ENCODE results near the gene CENPB. TPM values are rescaled to one million over a fixed set of nuclear protein-coding genes. Genes with fewer than 3 reads are reported as not detected.

Gene CENPB
- total RNA-seq, 1 experiment from 2014 or later: 74.5 TPM

GRCh38 chr20:3757268-3757667, 29.3 kb downstream of the CENPB start:
- DNase-seq: no peak

GRCh38 chr20:3755814-3756480, 30.6 kb downstream of the CENPB start:
- Histone ChIP-seq H3K4me3 (ENCODE audit: insufficient read depth, low read depth, low read length) (no peak overlapping the region), H3K27me3 (ENCODE audit: control insufficient read depth, insufficient read depth, low read length) (peaks cover 18% of the 10 kb centered on the region), H3K36me3 (replicated peaks; ENCODE audit: control insufficient read depth, insufficient read depth, low read length) (peaks cover 1% of the 10 kb centered on the region)
- no peak for DNase-seq

More at GRCh38 chr20:3757268-3757667, 29.3 kb downstream of the CENPB start:
- Histone ChIP-seq H3K4me3 (ENCODE audit: insufficient read depth, low read depth, low read length) (no peak overlapping the region), H3K36me3 (replicated peaks; ENCODE audit: control insufficient read depth, insufficient read depth, low read length) (peaks cover 2% of the 10 kb centered on the region), H3K27me3 (ENCODE audit: control insufficient read depth, insufficient read depth, low read length) (peaks cover 6% of the 10 kb centered on the region)

GRCh38 chr20:3755269-3755668, 31.3 kb downstream of the CENPB start:
- Histone ChIP-seq H3K4me3 (ENCODE audit: insufficient read depth, low read depth, low read length) (no peak overlapping the region), H3K27me3 (ENCODE audit: control insufficient read depth, insufficient read depth, low read length) (peaks cover 25% of the 10 kb centered on the region), H3K36me3 (replicated peaks; ENCODE audit: control insufficient read depth, insufficient read depth, low read length) (peaks cover 1% of the 10 kb centered on the region)
- DNase-seq: no peak

GRCh38 chr20:3754276-3754630, 32.3 kb downstream of the CENPB start:
- Histone ChIP-seq H3K27me3 (ENCODE audit: control insufficient read depth, insufficient read depth, low read length) (peaks cover 34% of the 10 kb centered on the region), H3K4me3 (ENCODE audit: insufficient read depth, low read depth, low read length) (no peak overlapping the region), H3K36me3 (replicated peaks; ENCODE audit: control insufficient read depth, insufficient read depth, low read length) (peaks cover 1% of the 10 kb centered on the region)
- DNase-seq: no peak

- H3K4me3 ChIP-seq (ENCODE audit: insufficient read depth, low read depth, low read length): no peak overlapping the region
- peaks cover 1% of the 10 kb centered on the region for H3K36me3 ChIP-seq (replicated peaks; ENCODE audit: control insufficient read depth, insufficient read depth, low read length)
- DNase-seq: no peak
- H3K27me3 ChIP-seq (ENCODE audit: control insufficient read depth, insufficient read depth, low read length): peaks cover 40% of the 10 kb centered on the region
Measured at GRCh38 chr20:3753501-3754275, 32.9 kb downstream of the CENPB start.

GRCh38 chr20:3753098-3753497, 33.4 kb downstream of the CENPB start:
- DNase-seq: peak; percentile 94
- H3K4me3 ChIP-seq (ENCODE audit: insufficient read depth, low read depth, low read length): no peak overlapping the region
- peaks cover 43% of the 10 kb centered on the region for H3K27me3 ChIP-seq (ENCODE audit: control insufficient read depth, insufficient read depth, low read length)
- peaks cover 1% of the 10 kb centered on the region for H3K36me3 ChIP-seq (replicated peaks; ENCODE audit: control insufficient read depth, insufficient read depth, low read length)

- peak overlapping the region; percentile 51 for H3K4me3 ChIP-seq (ENCODE audit: insufficient read depth, low read depth, low read length)
- no peak for DNase-seq
- peaks cover 49% of the 10 kb centered on the region for H3K27me3 ChIP-seq (ENCODE audit: control insufficient read depth, insufficient read depth, low read length)
- peaks cover 1% of the 10 kb centered on the region for H3K36me3 ChIP-seq (replicated peaks; ENCODE audit: control insufficient read depth, insufficient read depth, low read length)
Measured at GRCh38 chr20:3752386-3752759, 34.2 kb downstream of the CENPB start.

GRCh38 chr20:3751675-3752385, 34.7 kb downstream of the CENPB start:
- Histone ChIP-seq H3K27me3 (ENCODE audit: control insufficient read depth, insufficient read depth, low read length) (peaks cover 53% of the 10 kb centered on the region), H3K36me3 (replicated peaks; ENCODE audit: control insufficient read depth, insufficient read depth, low read length) (peaks cover 1% of the 10 kb centered on the region), H3K4me3 (ENCODE audit: insufficient read depth, low read depth, low read length) (peak overlapping the region; percentile 51)
- DNase-seq: peak; percentile 88

GRCh38 chr20:3751305-3751674, 35.2 kb downstream of the CENPB start:
- peaks cover 1% of the 10 kb centered on the region for H3K36me3 ChIP-seq (replicated peaks; ENCODE audit: control insufficient read depth, insufficient read depth, low read length)
- DNase-seq: peak; percentile 89
- H3K4me3 ChIP-seq (ENCODE audit: insufficient read depth, low read depth, low read length): peak overlapping the region; percentile 51
- peaks cover 57% of the 10 kb centered on the region for H3K27me3 ChIP-seq (ENCODE audit: control insufficient read depth, insufficient read depth, low read length)

- peak; percentile 99 for DNase-seq
- peak overlapping the region; percentile 46 for H3K4me3 ChIP-seq (ENCODE audit: insufficient read depth, low read depth, low read length)
- no peaks in the 10 kb centered on the region for H3K36me3 ChIP-seq (replicated peaks; ENCODE audit: control insufficient read depth, insufficient read depth, low read length)
- peaks cover 66% of the 10 kb centered on the region for H3K27me3 ChIP-seq (ENCODE audit: control insufficient read depth, insufficient read depth, low read length)
Measured at GRCh38 chr20:3749689-3750531, 36.6 kb downstream of the CENPB start.

GRCh38 chr20:3749087-3749688, 37.4 kb downstream of the CENPB start:
- H3K4me3 ChIP-seq (ENCODE audit: insufficient read depth, low read depth, low read length): peak overlapping the region; percentile 46
- no peaks in the 10 kb centered on the region for H3K36me3 ChIP-seq (replicated peaks; ENCODE audit: control insufficient read depth, insufficient read depth, low read length)
- peaks cover 66% of the 10 kb centered on the region for H3K27me3 ChIP-seq (ENCODE audit: control insufficient read depth, insufficient read depth, low read length)
- DNase-seq: peak; percentile 67

GRCh38 chr20:3748073-3748472, 38.5 kb downstream of the CENPB start:
- H3K27me3 ChIP-seq (ENCODE audit: control insufficient read depth, insufficient read depth, low read length): peaks cover 66% of the 10 kb centered on the region
- no peak for DNase-seq
- H3K4me3 ChIP-seq (ENCODE audit: insufficient read depth, low read depth, low read length): no peak overlapping the region
- H3K36me3 ChIP-seq (replicated peaks; ENCODE audit: control insufficient read depth, insufficient read depth, low read length): no peaks in the 10 kb centered on the region

GRCh38 chr20:3747471-3747870, 39.1 kb downstream of the CENPB start:
- Histone ChIP-seq H3K4me3 (ENCODE audit: insufficient read depth, low read depth, low read length) (no peak overlapping the region), H3K36me3 (replicated peaks; ENCODE audit: control insufficient read depth, insufficient read depth, low read length) (no peaks in the 10 kb centered on the region), H3K27me3 (ENCODE audit: control insufficient read depth, insufficient read depth, low read length) (peaks cover 62% of the 10 kb centered on the region)
- no peak for DNase-seq

GRCh38 chr20:3745686-3746173, 40.8 kb downstream of the CENPB start:
- peaks cover 46% of the 10 kb centered on the region for H3K27me3 ChIP-seq (ENCODE audit: control insufficient read depth, insufficient read depth, low read length)
- peak overlapping the region; percentile 73 for H3K4me3 ChIP-seq (ENCODE audit: insufficient read depth, low read depth, low read length)
- no peaks in the 10 kb centered on the region for H3K36me3 ChIP-seq (replicated peaks; ENCODE audit: control insufficient read depth, insufficient read depth, low read length)
- DNase-seq: peak; percentile 68
